ENCODE data around the gene PODXL2.

DNA sequence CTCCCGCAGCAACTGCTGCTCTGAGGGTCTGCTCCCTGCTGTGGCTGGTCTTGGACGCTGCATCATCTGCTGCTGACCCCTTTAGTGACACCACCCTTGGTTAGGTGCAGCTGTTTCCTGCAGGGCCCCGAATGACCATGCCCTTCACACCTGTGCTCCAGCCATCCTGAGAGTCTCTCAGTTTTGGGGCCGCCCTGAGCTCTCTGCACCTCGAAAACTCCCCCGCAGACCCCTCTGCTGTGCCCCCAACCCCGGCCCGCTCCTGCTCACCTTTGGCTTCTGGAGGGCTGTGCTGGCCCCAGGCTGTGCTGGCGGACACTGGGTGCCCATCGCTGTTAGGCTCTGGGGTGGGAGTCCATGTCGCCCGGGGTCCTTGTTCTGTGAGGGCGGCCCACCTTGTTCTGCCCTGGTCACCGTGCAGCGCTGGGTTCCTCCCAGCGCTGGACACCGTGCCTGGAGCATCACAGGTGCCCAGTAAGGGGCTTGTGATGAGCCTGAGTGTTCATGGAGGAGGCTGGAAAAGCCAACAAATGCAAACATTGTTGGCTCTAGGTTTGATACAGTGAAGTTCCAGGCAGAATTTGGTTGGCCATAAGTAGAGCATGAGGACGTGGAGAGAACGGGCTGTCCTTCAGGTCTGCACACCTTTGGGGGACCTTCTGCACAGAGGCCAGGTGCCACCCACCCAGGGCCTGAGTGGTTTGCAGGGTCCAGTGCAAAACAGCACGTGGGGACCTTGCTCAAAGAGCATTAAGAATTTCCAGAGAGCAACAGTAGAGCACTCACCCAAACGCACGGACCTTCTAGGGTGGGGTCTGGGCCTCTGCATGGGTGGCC lies 56.1 kb downstream of the PODXL2 start:
- TF ChIP-seq, protein P1, sequence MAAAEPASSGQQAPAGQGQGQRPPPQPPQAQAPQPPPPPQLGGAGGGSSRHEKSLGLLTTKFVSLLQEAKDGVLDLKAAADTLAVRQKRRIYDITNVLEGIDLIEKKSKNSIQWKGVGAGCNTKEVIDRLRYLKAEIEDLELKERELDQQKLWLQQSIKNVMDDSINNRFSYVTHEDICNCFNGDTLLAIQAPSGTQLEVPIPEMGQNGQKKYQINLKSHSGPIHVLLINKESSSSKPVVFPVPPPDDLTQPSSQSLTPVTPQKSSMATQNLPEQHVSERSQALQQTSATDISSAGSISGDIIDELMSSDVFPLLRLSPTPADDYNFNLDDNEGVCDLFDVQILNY (CRISPR knock-in tag; IDR thresholded peaks at IDR 0.05): no peak
- TF ChIP-seq, protein P2, sequence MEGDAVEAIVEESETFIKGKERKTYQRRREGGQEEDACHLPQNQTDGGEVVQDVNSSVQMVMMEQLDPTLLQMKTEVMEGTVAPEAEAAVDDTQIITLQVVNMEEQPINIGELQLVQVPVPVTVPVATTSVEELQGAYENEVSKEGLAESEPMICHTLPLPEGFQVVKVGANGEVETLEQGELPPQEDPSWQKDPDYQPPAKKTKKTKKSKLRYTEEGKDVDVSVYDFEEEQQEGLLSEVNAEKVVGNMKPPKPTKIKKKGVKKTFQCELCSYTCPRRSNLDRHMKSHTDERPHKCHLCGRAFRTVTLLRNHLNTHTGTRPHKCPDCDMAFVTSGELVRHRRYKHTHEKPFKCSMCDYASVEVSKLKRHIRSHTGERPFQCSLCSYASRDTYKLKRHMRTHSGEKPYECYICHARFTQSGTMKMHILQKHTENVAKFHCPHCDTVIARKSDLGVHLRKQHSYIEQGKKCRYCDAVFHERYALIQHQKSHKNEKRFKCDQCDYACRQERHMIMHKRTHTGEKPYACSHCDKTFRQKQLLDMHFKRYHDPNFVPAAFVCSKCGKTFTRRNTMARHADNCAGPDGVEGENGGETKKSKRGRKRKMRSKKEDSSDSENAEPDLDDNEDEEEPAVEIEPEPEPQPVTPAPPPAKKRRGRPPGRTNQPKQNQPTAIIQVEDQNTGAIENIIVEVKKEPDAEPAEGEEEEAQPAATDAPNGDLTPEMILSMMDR (IDR thresholded peaks at IDR 0.05): no peak
- TF ChIP-seq ZNF281 (CRISPR knock-in tag; IDR thresholded peaks at IDR 0.05) (no peak), CBFB (CRISPR knock-in tag; IDR thresholded peaks at IDR 0.05; ENCODE audit: low read depth) (no peak), ZNF121 (CRISPR knock-in tag; IDR thresholded peaks at IDR 0.05) (no peak), ZNF317 (CRISPR knock-in tag; IDR thresholded peaks at IDR 0.05; ENCODE audit: borderline replicate concordance, low read depth) (no peak)
